Islet of Langerhans (tissue), 1 donor: ENCODE measurements around the gene ZC3H7B.
"Not testable (repeated sequence)": the region's sequence is repeated elsewhere in the genome, so short reads cannot be mapped to it uniquely, and the experiment has no call there.

ENCODE experiments used
- FAIRE-seq: peaks from one replicate; lab custom pipeline; 2011; peaks lifted over from hg19 to GRCh38; lab: Jason Lieb, UNC

ZC3H7B gene

GRCh38 chr22:41286639-41287091, 14.7 kb upstream of the ZC3H7B start:
- FAIRE-seq: peak; percentile 66

- FAIRE-seq: peak; percentile 61
Observed at GRCh38 chr22:41288245-41288946, 12.9 kb upstream of the ZC3H7B start.

- no peak for FAIRE-seq
Observed at GRCh38 chr22:41289671-41290070, 11.7 kb upstream of the ZC3H7B start.

- no peak for FAIRE-seq
Observed at GRCh38 chr22:41290262-41291221, 10.8 kb upstream of the ZC3H7B start.

GRCh38 chr22:41294816-41295215, 6.5 kb upstream of the ZC3H7B start:
- not testable (repeated sequence) for FAIRE-seq

- FAIRE-seq: no peak
Observed at GRCh38 chr22:41296826-41297667, 4.3 kb upstream of the ZC3H7B start.

GRCh38 chr22:41300661-41301060, 664 bp upstream of the ZC3H7B start:
- FAIRE-seq: no peak

GRCh38 chr22:41302021-41302767, 869 bp downstream of the ZC3H7B start:
- no peak for FAIRE-seq

GRCh38 chr22:41302811-41303210, 1.5 kb downstream of the ZC3H7B start:
- no peak for FAIRE-seq

- no peak for FAIRE-seq
Observed at GRCh38 chr22:41305646-41306045, 4.3 kb downstream of the ZC3H7B start.

GRCh38 chr22:41308054-41308453, 6.7 kb downstream of the ZC3H7B start:
- no peak for FAIRE-seq

- no peak for FAIRE-seq
Observed at GRCh38 chr22:41308544-41308947, 7.2 kb downstream of the ZC3H7B start.

GRCh38 chr22:41310336-41310735, 9.0 kb downstream of the ZC3H7B start:
- FAIRE-seq: no peak

- FAIRE-seq: no peak
Observed at GRCh38 chr22:41311487-41311886, 10.2 kb downstream of the ZC3H7B start.

- no peak for FAIRE-seq
Observed at GRCh38 chr22:41314821-41315220, 13.5 kb downstream of the ZC3H7B start.

- no peak for FAIRE-seq
Observed at GRCh38 chr22:41315586-41315985, 14.3 kb downstream of the ZC3H7B start.

GRCh38 chr22:41320416-41321240, 19.3 kb downstream of the ZC3H7B start:
- FAIRE-seq: no peak

GRCh38 chr22:41324821-41325528, 23.6 kb downstream of the ZC3H7B start:
- no peak for FAIRE-seq

GRCh38 chr22:41327124-41327523, 25.8 kb downstream of the ZC3H7B start:
- no peak for FAIRE-seq

GRCh38 chr22:41330169-41330568, 28.8 kb downstream of the ZC3H7B start:
- FAIRE-seq: no peak
